Bronchial epithelial cell (primary cell): ENCODE data around the gene CA5A. TPM values are rescaled to one million over a fixed set of nuclear protein-coding genes. Genes with fewer than 3 reads are reported as not detected.
"Not testable (repeated sequence)": the region's sequence is repeated elsewhere in the genome, so short reads cannot be mapped to it uniquely, and the experiment has no call there.

Experiments
- DNase-seq: peaks from one replicate; pipeline ENCODE4 v3.0.0-alpha.2; 2010; ENCODE audit warnings: low read depth
- FAIRE-seq: peaks from 2 replicates; lab custom pipeline; 2011; peaks lifted over from hg19 to GRCh38; lab: Jason Lieb, UNC
- H3K27me3 ChIP-seq: 2 replicates; pipeline ENCODE4 v1.5.1; 2011; ENCODE audit warnings: low read length; ENCODE audit not compliant: control insufficient read depth, insufficient read depth
- H3K36me3 ChIP-seq: 2 replicates; pipeline ENCODE4 v1.5.1; 2011; ENCODE audit warnings: low read length; ENCODE audit not compliant: control insufficient read depth, insufficient read depth
- H3K4me3 ChIP-seq: 2 replicates; pipeline ENCODE4 v1.5.1; 2011; ENCODE audit warnings: mild to moderate bottlenecking, low read depth, low read length, control low read depth
- total RNA-seq: library from RNA; depleted of rRNA; stranded (reverse); fragments of >200 nt; gene quantifications from 2 replicates; pipeline ENCODE4 v1.2.1, GENCODE V29; 2014
- TF ChIP-seq, protein P1 (sequence below): IDR thresholded peaks from 2 replicates; pipeline ENCODE4 v1.5.1; 2011; ENCODE audit warnings: mild to moderate bottlenecking, moderate library complexity, low read length, control low read depth, inconsistent platforms; ENCODE audit not compliant: insufficient read depth, severe bottlenecking

Gene CA5A
- total RNA-seq, 1 donor from 2014 or later = not detected

DNA sequence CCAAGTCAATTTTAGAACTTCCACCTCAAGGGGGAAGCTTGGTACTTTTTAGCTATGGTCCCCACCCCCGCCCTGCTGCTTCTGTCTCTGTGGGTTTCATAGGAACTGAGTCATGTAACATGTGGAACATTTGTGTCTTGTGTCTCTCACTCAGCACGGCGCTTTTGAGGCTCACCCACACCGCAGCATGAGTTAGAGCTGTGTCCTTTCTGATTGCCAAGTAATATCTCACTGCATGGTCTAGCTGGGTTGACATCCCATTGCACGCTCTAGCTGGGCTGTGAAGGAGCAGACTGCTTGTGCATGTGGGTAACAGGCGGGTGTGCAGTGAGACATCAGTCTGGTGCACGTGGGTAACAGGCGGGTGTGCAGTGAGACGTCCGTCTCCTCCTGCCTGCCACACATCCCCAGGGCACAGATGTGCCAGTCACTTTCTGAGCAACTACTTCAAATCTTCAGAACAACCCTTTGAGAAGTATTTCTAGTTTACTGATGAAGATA lies 40.6 kb downstream of the CA5A start:
- no peaks in the 10 kb centered on the region for H3K27me3 ChIP-seq
- no peak for FAIRE-seq
- no peak overlapping the region for H3K4me3 ChIP-seq
- no peaks in the 10 kb centered on the region for H3K36me3 ChIP-seq
- TF ChIP-seq, protein P1, sequence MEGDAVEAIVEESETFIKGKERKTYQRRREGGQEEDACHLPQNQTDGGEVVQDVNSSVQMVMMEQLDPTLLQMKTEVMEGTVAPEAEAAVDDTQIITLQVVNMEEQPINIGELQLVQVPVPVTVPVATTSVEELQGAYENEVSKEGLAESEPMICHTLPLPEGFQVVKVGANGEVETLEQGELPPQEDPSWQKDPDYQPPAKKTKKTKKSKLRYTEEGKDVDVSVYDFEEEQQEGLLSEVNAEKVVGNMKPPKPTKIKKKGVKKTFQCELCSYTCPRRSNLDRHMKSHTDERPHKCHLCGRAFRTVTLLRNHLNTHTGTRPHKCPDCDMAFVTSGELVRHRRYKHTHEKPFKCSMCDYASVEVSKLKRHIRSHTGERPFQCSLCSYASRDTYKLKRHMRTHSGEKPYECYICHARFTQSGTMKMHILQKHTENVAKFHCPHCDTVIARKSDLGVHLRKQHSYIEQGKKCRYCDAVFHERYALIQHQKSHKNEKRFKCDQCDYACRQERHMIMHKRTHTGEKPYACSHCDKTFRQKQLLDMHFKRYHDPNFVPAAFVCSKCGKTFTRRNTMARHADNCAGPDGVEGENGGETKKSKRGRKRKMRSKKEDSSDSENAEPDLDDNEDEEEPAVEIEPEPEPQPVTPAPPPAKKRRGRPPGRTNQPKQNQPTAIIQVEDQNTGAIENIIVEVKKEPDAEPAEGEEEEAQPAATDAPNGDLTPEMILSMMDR = no peak
- no peak for DNase-seq

DNA sequence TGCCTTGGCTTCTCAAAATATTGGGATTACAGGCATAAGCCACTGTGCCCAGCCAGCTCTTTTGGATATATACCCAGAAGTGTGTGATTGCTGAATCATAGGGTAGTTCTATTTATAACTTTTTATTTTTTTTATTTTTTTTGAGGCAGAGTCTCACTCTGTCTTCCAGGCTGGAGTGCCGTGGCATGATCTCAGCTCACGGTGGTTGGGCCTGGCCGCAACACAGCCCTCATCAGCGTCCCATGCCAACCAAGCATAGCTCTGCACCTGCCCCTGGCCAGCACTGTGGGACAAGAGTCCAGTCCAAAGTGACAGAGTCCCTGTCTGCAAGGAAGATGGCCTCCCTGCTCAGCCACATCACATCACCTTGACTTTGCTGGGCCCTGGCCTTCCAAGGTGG lies 42.3 kb downstream of the CA5A start:
- FAIRE-seq, DNase-seq: not testable (repeated sequence)

DNA sequence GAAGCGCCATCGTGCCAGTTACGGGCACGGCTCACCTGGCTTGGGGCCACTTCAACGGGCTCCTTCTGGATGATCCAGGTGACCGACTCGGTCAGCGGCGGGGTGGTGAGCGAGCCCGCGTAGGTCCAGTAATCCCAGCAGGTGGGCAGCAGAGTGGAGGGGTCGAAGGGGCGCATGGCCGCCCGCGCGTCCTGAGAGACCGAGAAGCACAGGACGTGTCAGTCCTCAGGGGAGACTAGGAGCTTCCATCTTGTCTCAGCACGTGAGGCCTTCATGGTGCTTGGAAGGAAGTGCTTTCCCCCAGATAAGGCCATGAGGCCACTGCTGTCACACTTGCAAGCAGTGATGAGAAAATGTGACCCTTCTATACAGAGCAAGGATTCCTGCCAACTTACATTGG lies 44.6 kb downstream of the CA5A start:
- TF ChIP-seq, protein P1 = no peak
- H3K36me3 ChIP-seq = no peaks in the 10 kb centered on the region
- no peak overlapping the region for H3K4me3 ChIP-seq

More for the DNA sequence above, 42.3 kb downstream of the CA5A start:
- H3K36me3 ChIP-seq, H3K27me3 ChIP-seq, H3K4me3 ChIP-seq: not testable (repeated sequence)

DNA sequence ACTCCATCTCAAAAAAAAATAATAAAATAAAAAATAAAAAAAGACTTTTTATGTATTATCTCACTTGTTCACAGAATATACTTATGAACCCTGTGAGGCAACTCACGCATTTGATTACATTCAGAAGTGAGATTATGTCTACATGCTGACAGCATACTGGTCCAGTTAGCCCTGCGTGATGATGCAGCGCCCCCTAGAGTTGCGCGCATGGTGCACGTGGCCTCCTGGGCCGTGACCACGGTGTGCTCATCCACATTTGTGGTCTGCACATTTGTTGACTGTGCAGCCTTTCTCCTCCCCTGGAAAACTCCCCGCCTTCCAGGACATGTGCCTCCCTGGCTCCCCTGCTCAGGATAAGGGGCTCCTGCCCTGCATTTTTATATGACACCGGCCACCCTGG lies 46.6 kb downstream of the CA5A start:
- not testable (repeated sequence) for H3K36me3 ChIP-seq, H3K4me3 ChIP-seq, H3K27me3 ChIP-seq, DNase-seq, FAIRE-seq
- TF ChIP-seq, protein P1 = peak; percentile 13

More for the DNA sequence above, 44.6 kb downstream of the CA5A start:
- DNase-seq = no peak
- no peak for FAIRE-seq
- H3K27me3 ChIP-seq = no peaks in the 10 kb centered on the region

DNA sequence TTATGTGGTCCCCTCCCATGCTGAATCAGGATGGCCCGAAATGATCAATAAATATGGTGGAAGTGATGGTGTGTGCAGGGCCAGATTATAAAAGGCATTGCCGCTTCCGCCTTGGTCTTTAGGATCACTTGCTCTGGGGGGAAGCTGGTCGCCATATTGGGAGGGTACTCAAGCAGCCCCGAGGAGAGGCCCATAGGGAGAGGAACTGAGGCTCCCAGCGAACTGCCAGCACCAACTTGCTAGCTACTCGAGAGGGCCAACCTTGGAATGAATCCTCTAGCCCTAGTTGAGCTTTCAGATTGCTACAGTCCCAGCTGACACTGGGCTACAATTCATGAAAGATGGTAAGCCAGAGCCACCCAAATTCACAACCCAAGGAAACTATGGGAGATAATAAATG lies 48.0 kb downstream of the CA5A start:
- H3K27me3 ChIP-seq, DNase-seq, FAIRE-seq, H3K4me3 ChIP-seq, H3K36me3 ChIP-seq: not testable (repeated sequence)

DNA sequence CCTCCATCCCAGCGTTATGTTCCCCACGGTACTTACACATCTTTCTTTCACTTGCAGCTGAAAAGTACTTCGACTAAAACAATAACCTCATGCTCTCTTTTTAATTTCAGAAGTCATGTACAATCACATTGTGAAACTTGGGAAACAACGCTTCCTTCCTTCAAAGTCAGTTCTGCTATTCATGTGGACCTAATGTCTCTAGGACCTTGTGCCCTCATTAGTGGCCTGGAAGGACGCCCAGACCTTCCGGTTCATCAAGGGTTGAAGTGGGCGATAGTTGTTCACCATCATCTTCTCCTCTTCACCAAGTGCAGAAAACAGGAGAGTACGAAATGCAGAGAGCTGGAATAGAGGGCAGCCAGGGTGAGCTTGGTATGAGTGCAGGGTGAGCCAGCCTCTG lies 48.4 kb downstream of the CA5A start:
- H3K4me3 ChIP-seq, H3K36me3 ChIP-seq, DNase-seq, FAIRE-seq, H3K27me3 ChIP-seq: not testable (repeated sequence)

DNA sequence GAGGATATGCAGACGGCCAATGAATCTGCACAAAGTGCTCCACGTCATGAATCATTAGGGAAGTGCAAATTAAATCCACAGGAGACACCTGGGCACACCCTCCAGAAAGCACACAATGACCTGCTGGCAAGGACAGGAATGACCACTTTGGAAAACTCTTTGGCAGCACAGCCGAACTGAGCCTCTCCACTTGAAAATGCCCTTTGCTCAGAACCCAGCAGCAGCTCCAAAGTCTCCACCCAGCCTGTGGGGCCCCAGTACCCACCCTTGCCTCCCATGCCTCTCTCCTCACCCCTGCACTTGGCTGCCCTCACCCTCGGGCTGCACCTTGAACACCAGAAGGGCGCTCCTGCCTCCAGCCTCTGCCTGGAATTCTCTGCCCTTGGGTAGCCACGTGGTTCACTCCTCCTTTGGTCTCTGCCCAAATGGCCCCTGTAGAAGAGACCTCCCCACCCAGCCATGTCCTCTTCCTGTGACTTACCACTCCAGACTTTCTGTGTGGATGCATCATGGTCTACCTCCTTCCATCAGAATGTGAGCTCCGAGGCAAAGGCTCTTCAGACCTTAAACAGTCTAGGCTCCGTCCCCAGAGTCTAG lies 50.9 kb downstream of the CA5A start:
- DNase-seq, H3K4me3 ChIP-seq, H3K27me3 ChIP-seq, H3K36me3 ChIP-seq, FAIRE-seq: not testable (repeated sequence)
